Bone marrow (tissue), 2 donors: ENCODE measurements around the gene SLC2A5.

ENCODE experiments used
- DNase-seq, 2 donors: peaks; one replicate each; lab custom pipeline; 2025; lab: John Stamatoyannopoulos, UW

The SLC2A5 gene

DNA sequence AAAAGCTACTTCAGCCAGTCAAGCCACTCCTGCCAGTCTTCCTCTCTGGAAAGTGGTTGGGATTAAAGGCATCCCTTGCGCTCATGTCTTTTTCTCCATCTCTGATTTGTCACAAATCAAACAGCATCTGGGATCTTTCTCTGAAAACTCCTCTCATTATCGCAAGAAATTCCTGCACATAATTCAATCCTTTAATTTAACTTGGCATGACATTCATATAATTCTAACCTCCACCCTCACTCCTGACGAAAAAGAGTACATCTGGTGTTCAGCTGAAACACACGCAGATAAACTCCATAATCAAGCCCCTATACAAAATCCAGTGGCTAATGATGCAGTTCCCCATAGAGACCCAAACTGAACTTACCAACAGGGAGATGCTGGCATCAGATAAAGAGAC is 19.4 kb upstream of the SLC2A5 start:
- no peak for DNase-seq

DNA sequence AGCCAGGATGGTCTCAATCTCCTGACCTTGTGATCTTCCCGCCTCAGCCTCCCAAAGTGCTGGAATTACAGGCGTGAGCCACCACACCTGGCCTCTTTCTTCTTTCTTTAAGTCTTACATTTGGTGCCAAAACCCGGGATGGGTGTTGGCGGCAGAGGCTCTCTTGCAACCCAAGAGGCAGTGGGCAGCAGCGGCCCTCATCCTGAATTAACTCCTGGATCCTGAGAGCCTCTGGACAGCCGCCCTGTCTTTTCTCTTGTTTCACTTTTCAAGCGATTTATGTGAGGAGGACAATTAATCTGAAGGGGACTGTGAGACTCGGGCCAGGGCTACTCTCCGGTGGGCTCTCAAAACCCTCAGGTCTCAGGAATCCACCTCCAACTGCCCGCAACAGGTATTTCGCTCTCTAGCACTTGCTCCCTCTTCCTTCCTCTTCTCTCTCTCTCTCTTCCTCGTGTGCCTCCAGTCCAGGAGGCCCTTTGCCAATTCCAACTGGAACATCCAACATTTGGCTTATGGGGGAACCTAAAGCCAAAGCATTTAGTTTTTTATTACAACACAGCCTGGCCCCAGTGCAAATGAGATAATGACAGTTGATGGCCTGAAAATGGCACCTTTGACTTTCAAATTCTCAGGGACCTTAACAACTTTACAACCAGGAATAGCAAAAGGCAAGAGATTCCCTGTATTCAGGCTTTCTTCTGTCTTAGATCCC is 18.1 kb upstream of the SLC2A5 start:
- no peak for DNase-seq

DNA sequence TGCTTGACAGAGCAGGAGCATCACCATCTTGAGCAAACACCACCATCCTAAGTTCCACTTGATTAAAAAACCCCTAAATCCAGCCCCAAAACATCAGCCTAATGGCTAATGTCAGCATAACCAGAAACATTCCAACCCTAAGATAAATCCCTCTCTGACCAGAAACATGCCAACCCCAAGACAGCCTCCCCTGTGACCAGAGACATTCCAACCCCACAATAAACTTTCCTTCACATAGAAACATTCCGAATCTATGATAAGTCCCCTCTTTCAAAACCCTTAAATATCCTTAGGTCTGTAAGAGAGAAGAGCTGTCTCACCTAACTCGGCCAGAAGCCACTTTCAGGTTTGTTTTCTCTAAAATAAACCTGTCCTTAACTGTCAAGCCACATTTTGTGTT is 17.4 kb upstream of the SLC2A5 start:
- no peak for DNase-seq

DNA sequence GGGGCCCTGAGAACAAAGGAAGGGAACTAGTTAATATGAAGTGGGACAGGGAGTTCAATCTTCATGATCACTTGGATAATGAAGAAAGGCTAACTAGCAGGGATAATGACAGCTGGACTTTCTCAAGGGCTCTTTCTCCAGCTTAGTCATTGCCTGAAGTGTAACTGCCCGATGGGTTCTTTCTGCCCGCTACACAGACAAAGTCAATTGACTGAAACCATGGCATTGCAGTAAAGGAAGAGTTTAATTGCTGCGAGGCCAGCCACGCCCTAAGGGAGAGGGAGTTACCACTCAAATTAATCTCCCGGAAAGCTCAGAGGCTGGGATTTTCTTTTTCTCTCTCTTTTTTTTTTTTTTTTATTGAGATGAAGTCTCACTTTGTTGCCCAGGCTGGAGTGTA is 16.6 kb upstream of the SLC2A5 start:
- DNase-seq = no peak

DNA sequence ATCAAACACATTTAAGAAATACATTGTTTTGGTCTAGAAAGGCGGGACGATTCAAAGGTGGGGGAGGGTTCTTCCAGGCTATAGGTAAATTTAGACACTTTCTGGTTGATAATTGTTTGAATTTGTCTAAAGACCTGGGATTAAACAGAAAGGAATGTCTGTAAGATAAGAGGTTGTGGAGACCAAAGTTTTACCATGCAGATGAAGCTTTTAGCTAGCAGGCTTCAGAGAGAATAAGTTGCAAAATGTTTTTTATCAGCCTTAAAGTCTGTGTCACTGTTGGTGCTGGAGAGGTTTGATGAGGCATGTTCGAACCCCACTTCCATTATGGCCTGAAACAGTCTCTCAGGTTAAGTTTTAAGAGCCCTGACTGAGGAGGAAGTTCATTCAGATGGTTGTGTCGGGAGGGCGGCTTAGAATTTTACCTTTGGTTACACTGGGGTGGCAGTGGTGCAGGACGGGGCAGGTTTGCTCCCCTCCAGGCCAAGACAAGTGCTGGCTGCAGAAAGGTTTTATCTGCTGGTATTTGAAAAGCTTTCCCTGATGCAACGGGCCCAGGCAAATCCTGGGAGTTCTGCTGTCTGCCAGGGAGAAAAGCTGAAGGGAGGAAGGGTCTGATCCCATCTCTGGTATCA is 16.0 kb upstream of the SLC2A5 start:
- DNase-seq = no peak

DNA sequence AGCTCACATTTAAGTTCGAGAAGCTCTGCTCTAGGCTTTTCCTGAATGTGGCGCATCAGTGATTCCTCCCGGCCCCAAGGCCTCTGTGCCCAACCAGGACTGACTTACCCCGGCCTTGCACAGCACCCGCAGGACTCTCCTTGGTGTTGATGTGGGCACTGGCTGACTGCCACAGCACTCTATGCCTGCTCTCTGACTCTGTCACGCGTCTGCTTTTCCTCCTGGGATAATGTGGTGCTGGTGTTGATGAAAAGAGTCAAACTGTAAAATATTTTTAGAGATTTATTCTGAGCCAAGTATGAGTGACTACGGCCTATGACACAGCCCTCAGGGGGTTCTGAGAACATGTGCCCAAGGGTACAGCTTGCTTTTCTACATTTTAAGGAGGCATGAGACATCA is 15.5 kb upstream of the SLC2A5 start:
- peak in 1 of 2 donors; percentile 20 for DNase-seq

DNA sequence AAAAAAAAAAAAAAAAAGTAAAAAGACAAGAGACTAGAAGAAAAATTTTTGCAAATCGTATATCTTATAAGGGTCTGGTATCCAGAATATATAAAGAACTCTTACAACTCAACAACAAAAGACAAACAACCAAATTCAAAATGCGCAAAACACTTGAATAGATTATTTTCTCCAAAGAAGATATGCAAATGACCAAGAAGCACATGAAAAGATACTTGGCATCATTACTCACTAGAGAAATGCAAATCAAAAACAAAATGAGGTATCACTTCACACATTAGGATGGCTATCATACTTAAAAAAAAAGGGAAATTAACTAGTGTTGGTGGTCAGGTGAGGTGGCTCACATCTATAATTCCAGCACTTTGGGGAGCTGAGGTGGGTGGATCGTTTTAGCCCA is 12.0 kb upstream of the SLC2A5 start:
- DNase-seq = no peak

DNA sequence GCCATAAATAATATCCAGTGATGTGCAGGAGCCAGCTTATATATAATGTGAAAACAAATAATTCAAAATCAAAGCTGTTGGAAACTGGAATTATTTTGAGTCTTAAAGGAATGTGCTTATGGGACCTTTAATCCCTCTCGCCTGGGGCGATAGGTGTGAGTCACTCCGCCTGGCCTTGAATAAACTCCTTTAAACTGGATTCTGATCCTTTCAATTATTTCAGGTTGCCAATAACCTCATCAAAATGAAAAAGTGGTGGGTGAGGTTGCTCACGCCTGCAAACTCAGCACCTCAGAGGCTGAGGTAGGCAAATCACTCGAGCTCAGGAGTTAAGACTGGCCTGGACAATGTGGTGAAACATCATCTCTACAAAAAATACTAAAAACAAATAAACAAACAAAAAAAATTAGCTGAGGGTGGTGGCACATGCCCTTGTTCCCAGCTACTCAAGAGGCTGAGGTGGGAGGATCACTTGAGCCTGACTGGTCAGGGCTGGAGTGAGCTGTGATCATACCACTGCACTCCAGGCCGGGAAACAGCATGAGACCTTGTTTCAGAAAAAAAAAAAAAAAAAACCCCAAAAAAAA is 11.4 kb upstream of the SLC2A5 start:
- DNase-seq = no peak

DNA sequence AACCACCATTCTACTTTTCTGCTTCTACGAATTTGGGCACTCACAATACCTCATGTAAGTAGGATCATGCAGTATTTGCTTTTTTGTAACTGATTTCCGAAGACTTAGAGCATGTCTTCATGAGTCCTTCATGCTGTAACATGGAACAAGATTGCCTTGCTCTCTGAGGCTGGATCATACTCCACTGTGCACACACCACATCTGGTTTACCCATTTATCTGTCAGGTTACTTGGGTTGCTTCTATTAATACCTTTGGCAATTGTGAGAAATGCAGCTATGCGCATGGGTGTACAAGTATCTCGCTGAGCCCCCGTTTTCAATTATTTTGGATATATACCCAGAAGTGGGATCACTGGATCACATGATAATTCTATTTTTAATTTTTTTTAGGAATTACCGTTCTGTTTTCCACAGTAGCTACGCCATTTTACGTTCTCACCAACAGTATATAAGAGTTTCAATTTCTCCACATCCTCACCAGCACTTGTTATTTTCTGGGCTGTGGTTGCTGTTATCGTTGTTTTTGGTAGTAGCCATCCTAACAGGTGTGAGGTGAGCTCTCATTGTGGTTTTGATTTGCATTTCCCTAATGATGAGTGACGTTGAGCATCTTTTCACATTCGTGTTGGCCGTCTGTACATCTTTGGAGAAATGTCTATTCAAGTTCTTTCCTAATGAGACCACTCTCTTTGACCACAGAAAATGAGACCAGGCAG is 10.7 kb upstream of the SLC2A5 start:
- DNase-seq = no peak

DNA sequence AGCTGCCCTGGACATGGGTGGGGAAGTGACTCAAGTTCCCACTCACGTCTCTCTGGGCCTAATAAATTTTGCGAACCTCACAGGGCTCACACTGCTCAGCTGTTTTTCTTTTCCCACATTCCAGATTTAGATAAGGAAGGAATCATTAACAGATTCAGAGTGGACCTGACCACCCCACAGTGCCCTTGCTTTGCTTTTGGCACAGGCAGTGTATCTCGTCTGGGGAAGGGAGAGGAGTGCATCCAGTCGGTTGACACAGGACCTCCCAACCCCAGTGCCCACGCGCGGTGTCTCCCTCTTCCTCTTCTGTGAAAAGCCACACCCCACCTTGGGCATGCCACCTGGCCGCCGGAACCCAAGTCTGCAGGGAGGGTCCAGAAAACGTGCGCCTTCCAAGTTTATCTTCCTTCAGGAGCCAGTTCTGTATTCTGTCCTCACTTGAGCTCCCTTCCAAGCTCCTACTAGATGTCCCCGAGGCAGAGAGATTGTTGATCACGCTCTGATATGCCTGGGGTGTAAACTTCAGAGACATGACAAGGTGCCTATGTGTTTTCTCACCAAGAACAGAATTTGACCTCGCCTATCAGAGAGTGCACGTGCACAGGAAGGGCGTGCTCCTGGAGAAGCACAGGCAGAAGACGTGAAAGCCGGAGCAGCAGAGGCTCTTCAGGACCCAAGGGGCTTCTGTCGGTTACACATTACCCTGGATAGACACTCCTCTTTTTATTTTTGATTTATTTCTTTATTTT is 9.5 kb upstream of the SLC2A5 start:
- DNase-seq = no peak

DNA sequence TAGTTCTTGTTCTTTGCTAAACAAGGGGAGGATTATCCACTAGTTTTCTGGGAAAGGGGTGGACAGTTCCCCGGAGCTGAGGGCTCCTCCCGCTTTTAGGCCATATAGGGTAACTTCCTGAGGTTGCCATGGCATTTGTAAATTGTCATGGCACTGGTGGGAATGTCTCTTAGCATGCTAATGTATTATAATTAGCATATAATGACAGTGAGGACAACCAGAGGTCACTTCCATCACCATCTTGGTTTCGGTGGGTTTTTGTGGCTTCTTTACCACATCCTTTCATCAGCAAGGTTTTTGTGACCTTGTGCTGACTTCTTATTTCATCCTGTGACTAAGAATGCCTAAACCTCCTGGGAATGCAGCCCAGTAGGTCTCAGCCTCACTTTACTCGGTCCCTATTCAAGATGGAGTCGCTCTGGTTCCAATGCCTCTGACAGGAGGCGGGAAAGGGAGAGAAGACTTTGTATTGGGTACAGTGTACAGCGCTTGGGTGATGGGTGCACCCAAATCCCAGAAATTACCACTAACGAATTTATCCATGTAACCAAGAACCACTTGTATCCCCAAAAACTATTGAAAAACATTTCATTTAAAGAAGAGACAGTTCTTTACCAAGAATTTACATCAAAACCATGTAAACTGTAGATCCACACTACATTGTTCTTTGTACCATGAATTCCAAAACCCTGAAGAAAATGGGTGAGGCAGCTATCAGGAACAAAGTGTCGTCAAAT is 8.7 kb upstream of the SLC2A5 start:
- no peak for DNase-seq

DNA sequence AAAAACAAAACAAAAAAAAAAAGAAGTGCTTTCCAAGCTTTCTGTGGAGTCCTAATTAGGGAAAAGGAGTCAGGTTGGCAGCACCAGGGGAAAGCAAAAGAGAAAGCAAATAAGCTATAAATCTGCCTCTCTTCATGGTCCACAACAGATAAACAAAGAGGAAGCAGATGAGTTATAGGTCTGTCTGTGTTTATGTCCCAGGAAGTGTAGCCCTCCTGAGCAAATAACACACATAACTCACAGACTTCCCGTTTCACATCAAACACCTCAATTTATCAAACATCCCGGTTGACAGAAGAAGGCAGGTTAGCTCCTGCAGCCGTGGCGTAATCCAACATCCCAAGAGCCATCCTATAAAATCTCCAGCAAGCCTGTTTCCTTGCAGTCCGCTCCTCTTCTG is 5.6 kb upstream of the SLC2A5 start:
- DNase-seq = peak in 1 of 2 donors; percentile 92

DNA sequence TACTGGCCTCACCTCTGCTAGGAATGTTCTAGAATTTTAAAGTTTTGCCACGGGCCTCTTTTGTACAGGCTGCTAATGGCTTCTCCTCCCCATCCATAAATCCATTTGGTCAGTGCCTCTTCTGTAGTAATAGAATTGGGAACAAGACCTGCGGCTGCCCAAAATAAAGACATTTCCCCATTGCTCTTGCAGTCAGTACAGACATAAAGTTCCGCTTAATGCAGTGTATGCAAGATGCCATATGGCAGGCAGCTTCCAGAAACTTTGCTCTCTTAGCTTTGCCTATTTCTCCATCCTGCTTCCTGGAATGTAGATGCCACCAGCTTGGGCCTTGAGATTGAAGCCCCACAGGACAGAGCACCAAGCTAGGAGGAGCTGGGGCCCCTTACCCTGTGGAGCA is 3.7 kb upstream of the SLC2A5 start:
- no peak for DNase-seq

DNA sequence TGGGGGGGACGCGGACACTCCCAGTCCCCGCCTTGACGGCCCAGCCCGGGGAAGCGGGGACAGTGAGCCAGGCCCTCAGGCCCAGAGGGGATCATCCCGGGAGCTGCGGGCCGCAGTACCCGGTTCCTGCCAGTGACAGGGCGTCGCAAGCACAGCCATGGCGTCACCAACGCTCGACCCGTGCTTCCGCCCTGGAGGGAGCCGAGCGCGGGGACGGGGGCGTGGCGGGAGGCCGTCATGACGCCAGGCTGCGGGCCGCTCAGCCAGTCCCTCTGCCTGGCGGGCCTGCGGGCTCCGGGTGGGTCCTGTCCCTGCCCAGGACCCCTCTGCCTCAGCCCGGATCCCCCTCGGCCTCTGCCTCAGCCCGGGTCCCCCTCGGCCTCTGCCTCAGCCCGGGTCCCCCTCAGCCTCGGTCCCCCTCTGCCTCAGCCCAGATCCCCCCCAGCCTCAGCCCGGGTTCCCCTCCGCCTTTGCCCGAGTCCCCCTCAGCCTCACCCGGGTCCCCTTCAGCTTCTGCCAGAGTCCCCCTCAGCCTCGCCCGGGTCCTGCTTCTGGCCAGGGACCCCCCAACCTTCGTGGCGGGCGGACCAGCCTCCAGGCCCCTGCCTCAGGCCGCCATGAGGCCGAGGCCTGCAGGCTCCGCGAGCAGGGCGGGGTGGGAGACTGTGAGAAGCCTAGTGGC is 2.3 kb upstream of the SLC2A5 start:
- no peak for DNase-seq

DNA sequence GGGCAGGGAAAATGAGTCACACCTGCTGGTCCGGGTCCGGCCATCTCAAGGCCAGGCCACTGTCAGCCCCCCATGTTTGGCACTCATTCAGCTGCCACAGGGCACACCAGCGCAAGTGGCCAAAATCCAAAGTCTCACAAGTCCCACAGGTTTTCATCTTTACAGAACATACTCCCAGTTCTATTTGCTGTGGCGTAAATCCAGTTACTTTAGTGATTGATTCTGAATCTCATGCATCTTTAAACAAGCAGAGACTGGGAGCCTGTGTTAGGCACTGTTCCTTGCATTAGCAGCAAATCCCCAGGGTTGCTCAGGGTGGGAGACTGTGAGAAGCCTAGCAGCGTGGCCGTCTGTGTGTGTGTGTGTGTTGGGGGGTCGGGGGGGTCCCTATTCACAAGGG is 1.1 kb upstream of the SLC2A5 start:
- no peak for DNase-seq

DNA sequence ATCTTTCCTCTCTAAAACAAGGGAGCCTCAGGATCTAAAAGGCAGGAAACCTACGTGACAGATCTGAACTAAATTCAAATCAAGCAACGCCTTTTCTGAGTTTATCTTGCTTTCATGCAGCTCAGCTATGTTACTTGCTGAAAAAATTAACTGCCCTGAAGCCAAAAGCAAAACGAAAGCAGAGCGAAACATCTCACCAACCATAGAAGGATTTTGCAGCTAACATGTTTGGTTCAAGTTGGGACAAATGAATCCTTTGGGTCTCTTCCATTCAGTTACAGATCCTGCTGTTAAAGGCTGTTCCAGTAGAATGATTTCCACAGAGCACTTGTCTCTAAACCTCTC is 482 bp downstream of the SLC2A5 start:
- DNase-seq = no peak

DNA sequence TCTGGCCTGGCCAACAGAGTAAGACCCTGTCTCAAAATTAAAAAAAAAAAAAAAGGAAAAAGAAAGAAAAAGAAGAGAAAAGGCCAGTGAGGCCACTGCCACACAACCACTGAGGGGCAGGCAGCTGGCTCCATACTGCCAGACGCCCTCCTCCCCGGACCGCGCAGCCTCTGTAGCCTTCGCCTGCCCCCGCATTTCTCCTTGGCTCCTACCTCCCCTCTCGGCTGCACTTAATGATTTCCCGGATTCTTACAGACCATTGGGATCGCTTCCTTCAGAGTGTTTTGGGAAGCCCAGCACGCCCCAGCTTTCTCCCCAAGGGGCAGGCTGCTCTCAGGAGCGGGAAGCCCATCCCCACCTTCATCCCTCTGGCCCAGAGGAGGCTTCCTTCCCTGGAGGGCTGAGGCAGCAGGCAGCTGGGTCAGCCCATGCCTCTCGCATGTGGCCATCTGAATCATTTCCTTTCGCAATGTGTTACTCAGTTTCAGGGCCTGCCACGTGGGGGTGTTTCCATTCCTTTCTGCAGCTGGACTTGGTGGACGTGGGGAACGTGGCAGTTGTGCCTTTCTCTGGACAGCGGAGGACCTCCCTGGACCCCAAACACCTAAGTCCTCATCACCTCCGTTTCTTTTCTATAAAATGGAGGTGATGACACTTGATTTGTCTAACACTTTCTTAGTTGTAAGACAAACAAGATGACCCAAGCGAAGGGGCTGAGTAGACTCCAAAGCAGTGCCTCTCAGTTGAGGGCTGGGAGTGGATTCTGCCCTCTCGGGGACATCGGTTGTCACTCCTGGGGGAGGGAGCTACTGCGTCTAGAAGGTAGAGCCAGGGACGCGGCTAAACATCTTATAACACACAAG is 2.3 kb downstream of the SLC2A5 start:
- DNase-seq = peak; percentile 33 to 53

DNA sequence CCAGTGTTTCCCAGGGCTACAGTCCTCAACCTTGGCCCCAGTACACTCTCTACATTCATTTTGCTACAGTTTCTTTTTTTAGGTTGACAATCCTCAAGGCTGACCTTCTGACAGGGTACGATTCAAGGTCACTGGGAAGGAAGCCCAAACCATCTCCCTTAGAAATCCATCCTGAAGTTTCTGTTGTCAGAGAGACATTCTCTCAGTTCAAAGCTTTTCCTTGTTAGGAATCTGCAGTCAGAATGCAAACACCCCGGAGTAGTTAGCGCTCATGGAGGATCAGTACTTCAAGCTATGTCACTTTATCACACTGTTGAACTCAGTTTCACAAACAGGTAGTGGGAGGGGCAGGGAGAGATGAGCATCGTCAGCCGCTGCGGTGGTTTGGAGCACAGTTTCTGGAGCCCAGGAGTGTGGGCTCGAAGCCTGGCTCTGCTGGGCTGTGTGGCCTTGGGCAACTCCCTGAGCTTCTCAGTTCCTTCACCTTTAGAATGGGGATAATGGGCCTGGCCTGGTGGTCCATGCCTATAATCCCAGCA is 4.2 kb downstream of the SLC2A5 start:
- DNase-seq = no peak

DNA sequence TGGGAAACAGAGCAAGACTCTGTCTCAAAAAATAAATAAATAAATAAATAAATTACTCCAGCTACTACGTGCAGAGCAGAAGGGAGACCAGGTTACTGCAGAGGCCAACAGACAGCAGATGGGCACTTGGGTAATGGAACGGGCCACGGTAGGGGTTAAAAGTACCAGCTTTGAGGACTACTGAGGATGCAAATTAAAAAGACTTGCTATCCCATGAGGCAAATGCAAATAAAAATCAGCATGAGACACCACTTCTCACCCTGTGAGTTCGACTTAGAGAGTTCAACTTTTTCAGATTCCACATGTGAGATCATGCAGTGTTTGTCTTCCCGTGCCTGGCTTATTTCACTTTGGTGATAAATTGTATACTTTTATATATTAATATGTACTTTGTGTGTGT is 6.6 kb downstream of the SLC2A5 start:
- no peak for DNase-seq

DNA sequence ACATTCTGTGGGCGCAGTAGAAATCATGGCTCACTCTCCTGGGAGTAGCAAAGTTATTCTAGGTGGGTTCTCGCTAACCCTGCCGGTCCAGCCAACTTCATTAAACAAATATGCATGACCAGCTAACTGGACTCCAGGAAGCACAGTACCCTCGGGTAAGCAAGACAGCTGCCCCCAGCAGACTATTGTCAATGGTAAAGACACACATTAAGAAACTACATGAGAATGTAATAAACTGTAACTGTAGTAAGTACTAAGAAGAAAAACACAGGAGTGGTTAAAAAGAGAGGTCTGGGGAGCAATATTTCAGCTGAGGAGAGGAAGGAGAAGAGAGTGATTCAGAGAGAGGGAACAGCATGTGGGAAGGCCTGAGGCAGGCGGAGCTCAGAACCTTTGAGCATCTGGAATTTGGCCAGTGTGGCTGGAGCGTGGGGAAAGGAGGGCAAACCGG is 7.4 kb downstream of the SLC2A5 start:
- no peak for DNase-seq
